Endothelial cell of umbilical vein (primary cell): Measurements from ENCODE around the gene FBXO8. TPM values are rescaled to one million over a fixed set of nuclear protein-coding genes. Genes with fewer than 3 reads are reported as not detected.
"Not testable (repeated sequence)": the region's sequence is repeated elsewhere in the genome, so short reads cannot be mapped to it uniquely, and the experiment has no call there.

ENCODE experiments used
- BruUV-seq: library from RNA; stranded (reverse); fragments of 400-500 nt; replicated peaks from 2 replicates; lab custom pipeline; 2021; lab: Mats Ljungman, UMichigan
- CTCF ChIA-PET: fragments of 300-600, 350-600 bp; sonication (Branson Sonifier 250); formaldehyde crosslinking; loops from one replicate; lab custom pipeline; 2021; ENCODE audit warnings: antibody characterized with exemption, inconsistent platforms; lab: Charles Lee
- POLR2A ChIA-PET: fragments of 300-600, 350-600 bp; sonication (Branson Sonifier 250); formaldehyde crosslinking; loops from one replicate; lab custom pipeline; 2021; ENCODE audit warnings: antibody characterized with exemption, inconsistent platforms; lab: Charles Lee
- DNase-seq: peaks from one replicate; pipeline ENCODE4 v3.0.0-alpha.2; 2011; ENCODE audit warnings: low read depth, low spot score
- FAIRE-seq: peaks from 2 replicates; lab custom pipeline; 2011; peaks lifted over from hg19 to GRCh38; lab: Jason Lieb, UNC
- H2AFZ ChIP-seq: 2 replicates; pipeline ENCODE4 v1.6.0; 2012; ENCODE audit warnings: low read depth, low read length, control low read depth, inconsistent platforms
- H3K27ac ChIP-seq: 2 replicates; pipeline ENCODE4 v1.5.1; 2011; ENCODE audit warnings: low read depth, mild to moderate bottlenecking, control low read depth, low read length, moderate library complexity; ENCODE audit not compliant: insufficient read depth
- H3K27me3 ChIP-seq, 2 experiments: 2 replicates each; pipeline versions ENCODE4 v1.6.0 to v1.6.1; 2011; ENCODE audit warnings: low read length in 2 of 2, mixed read lengths in 1 of 2; ENCODE audit not compliant: control insufficient read depth in 2 of 2, insufficient read depth in 2 of 2
- H3K36me3 ChIP-seq, 2 experiments: 2 replicates in 1 of 2; 3 replicates in 1 of 2; pipeline ENCODE4 v1.5.1; 2011; ENCODE audit warnings: low read length in 2 of 2, mild to moderate bottlenecking in 1 of 2, moderate library complexity in 1 of 2; ENCODE audit not compliant: control insufficient read depth in 2 of 2, insufficient read depth in 2 of 2; ENCODE audit errors: extremely low read depth in 1 of 2
- H3K4me1 ChIP-seq: 3 replicates; pipeline ENCODE4 v1.5.1; 2011; ENCODE audit warnings: mild to moderate bottlenecking, low read length; ENCODE audit not compliant: control insufficient read depth, insufficient read depth; ENCODE audit errors: extremely low read depth
- H3K4me2 ChIP-seq: 2 replicates; pipeline ENCODE4 v1.6.1; 2011; ENCODE audit warnings: low read length, control low read depth, mixed read lengths; ENCODE audit not compliant: insufficient read depth
- H3K4me3 ChIP-seq, 3 experiments: fragments of 200-600 bp in 1 of 3; sonication (generic), shearing (Covaris generic) in 1 of 3; replicated peaks in 1 of 3; 2 replicates each; pipeline ENCODE4 v1.5.1; 2011 to 2016; ENCODE audit warnings: control low read depth in 3 of 3, low read length in 3 of 3, mild to moderate bottlenecking in 2 of 3, inconsistent platforms in 1 of 3, low read depth in 1 of 3, moderate library complexity in 1 of 3; ENCODE audit not compliant: insufficient read depth in 1 of 3
- H3K79me2 ChIP-seq: 2 replicates; pipeline ENCODE4 v1.6.0; 2012; ENCODE audit warnings: low read length, inconsistent platforms; ENCODE audit not compliant: control insufficient read depth, insufficient read depth
- H3K9ac ChIP-seq: replicated peaks from 2 replicates; pipeline ENCODE3; 2011; ENCODE audit warnings: low read length, control low read depth; ENCODE audit not compliant: insufficient read depth; ENCODE audit errors: extremely low read depth
- H3K9me1 ChIP-seq: replicated peaks from 3 replicates; pipeline ENCODE4 v1.6.0; 2011; ENCODE audit warnings: mild to moderate bottlenecking, low read length; ENCODE audit not compliant: control insufficient read depth, insufficient read depth; ENCODE audit errors: extremely low read depth
- H3K9me3 ChIP-seq: replicated peaks from 2 replicates; pipeline ENCODE4 v1.5.1; 2012; ENCODE audit warnings: low read length, inconsistent platforms; ENCODE audit not compliant: control insufficient read depth, insufficient read depth
- H4K20me1 ChIP-seq: replicated peaks from 2 replicates; pipeline ENCODE3; 2011; ENCODE audit warnings: mild to moderate bottlenecking, low read length; ENCODE audit not compliant: control insufficient read depth, insufficient read depth; ENCODE audit errors: extremely low read depth
- EZH2 ChIP-seq: IDR thresholded peaks from 2 replicates; pipeline ENCODE4 v1.6.1; 2012; ENCODE audit warnings: borderline replicate concordance, low read depth, mild to moderate bottlenecking, moderate library complexity, low read length, inconsistent platforms; ENCODE audit not compliant: severe bottlenecking
- FOS ChIP-seq: IDR thresholded peaks from 2 replicates; pipeline ENCODE4 v1.6.1; 2011; ENCODE audit warnings: mild to moderate bottlenecking, low read length, moderate library complexity, borderline replicate concordance; ENCODE audit not compliant: insufficient read depth
- dilution Hi-C: fragments of 300-500 bp; cut with MboI; formaldehyde crosslinking; loops from one replicate; pipeline ENCODE4 v1.15.0; 2019; ENCODE audit warnings: low sequenced_read_pairs; ENCODE audit not compliant: extremely low pct_ligation_motif_present
- intact Hi-C: fragments of 100-400 bp; cut with micrococcal nuclease; formaldehyde crosslinking; loops from one replicate; pipeline ENCODE4 v1.10.0; 2022
- polyA plus RNA-seq, 4 experiments: library from polyadenylated mRNA; depleted of rRNA in 3 of 4; stranded (reverse) in 3 of 4; unstranded in 1 of 4; fragments of >200 nt; gene quantifications; 2 replicates each; pipeline versions ENCODE4 v1.2.1 to v1.2.3, GENCODE V29; 2011 to 2012; ENCODE audit warnings: missing spikeins in 1 of 4
- total RNA-seq: library from RNA; stranded (reverse); gene quantifications from 2 replicates; pipeline ENCODE4 v1.2.3, GENCODE V29; 2021
- TF ChIP-seq, protein P1 (sequence below): IDR thresholded peaks from 2 replicates; pipeline ENCODE4 v1.6.1; 2011; ENCODE audit not compliant: insufficient read depth, insufficient read length
- TF ChIP-seq, protein P2 (sequence below), 2 donors: IDR thresholded peaks; 1 replicate in 1 of 2; 2 replicates in 1 of 2; pipeline ENCODE4 v1.5.1; 2011; ENCODE audit warnings: low read length in 2 of 2, mild to moderate bottlenecking in 2 of 2, moderate library complexity in 2 of 2, control low read depth in 1 of 2, inconsistent platforms in 1 of 2, low read depth in 1 of 2; ENCODE audit not compliant: insufficient read depth in 1 of 2; ENCODE audit errors: extremely low read depth in 1 of 2

Gene FBXO8
- total and polyA plus RNA-seq, 2 donors (not counting 3 experiments of a cell fraction or from before 2014, with no cell fraction given), result 9.9 to 14.5 TPM

DNA sequence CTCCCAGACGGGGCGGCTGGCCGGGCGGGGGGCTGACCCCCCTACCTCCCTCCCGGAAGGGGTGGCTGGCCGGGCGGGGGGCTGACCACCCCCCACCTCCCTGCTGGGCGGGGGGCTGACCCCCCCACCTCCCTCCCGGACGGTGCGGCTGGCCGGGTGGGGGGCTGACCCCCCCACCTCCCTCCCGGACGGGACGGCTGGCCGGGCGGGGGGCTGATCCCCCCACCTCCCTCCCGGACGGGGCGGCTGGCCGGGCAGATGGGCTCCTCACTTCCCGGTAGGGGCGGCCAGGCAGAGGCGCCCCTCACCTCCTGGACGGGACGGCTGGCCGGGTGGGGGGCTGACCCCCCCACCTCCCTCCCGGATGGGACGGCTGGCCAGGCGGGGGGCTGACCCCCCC is 11.2 kb upstream of the FBXO8 start:
- POLR2A ChIA-PET, result not testable (repeated sequence)

DNA sequence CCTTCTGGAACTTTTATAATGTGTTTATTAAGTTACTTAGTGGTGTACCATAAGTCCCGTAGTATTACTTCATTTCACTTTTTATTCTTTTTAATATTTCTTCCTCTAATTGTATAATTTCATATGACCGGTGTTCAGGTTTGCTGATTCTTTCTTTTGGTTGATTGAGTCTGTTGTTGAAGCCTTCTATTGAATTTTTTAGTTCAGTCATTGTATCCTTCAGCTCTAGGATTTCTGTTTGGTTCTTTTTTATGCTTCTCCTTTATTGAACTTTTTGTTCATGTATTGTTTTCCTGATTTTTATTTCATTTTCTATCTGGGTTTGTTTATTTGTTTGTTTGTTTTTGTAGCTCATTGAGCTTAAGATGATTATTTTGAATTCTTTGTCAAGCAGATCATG is 9.0 kb upstream of the FBXO8 start:
- no peaks in the 10 kb centered on the region for H3K27me3 ChIP-seq
- H3K9me1 ChIP-seq, result no peaks in the 10 kb centered on the region
- no peaks in the 10 kb centered on the region for H3K9me3 ChIP-seq
- no peak overlapping the region for H3K27ac ChIP-seq
- H3K4me3 ChIP-seq, result no peak overlapping the region
- H3K36me3 ChIP-seq, result no peaks in the 10 kb centered on the region
- BruUV-seq, result no TSS peak
- no peaks in the 10 kb centered on the region for H3K4me1 ChIP-seq
- ChIA-PET CTCF (no interaction called here), POLR2A (no interaction called here)
- no peaks in the 10 kb centered on the region for H4K20me1 ChIP-seq
- H3K4me2 ChIP-seq, result no peak overlapping the region
- dilution Hi-C loops, result no loop called here
- intact Hi-C loops, result no loop called here
- H3K79me2 ChIP-seq, result peaks cover 15% of the 10 kb centered on the region
- DNase-seq, result no peak
- no peak overlapping the region for H2AFZ ChIP-seq
- FAIRE-seq, result no peak
- TF ChIP-seq EZH2, result no peak
- TF ChIP-seq, protein P1, sequence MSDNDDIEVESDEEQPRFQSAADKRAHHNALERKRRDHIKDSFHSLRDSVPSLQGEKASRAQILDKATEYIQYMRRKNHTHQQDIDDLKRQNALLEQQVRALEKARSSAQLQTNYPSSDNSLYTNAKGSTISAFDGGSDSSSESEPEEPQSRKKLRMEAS, result no peak
- TF ChIP-seq FOS, result no peak
- TF ChIP-seq, protein P2, sequence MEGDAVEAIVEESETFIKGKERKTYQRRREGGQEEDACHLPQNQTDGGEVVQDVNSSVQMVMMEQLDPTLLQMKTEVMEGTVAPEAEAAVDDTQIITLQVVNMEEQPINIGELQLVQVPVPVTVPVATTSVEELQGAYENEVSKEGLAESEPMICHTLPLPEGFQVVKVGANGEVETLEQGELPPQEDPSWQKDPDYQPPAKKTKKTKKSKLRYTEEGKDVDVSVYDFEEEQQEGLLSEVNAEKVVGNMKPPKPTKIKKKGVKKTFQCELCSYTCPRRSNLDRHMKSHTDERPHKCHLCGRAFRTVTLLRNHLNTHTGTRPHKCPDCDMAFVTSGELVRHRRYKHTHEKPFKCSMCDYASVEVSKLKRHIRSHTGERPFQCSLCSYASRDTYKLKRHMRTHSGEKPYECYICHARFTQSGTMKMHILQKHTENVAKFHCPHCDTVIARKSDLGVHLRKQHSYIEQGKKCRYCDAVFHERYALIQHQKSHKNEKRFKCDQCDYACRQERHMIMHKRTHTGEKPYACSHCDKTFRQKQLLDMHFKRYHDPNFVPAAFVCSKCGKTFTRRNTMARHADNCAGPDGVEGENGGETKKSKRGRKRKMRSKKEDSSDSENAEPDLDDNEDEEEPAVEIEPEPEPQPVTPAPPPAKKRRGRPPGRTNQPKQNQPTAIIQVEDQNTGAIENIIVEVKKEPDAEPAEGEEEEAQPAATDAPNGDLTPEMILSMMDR (IDR thresholded peaks at IDR 0.05; ENCODE audit: extremely low read depth in 1 of 2, insufficient read depth in 1 of 2, low read depth in 1 of 2, low read length in 2 of 2), result no peak
- no peak overlapping the region for H3K9ac ChIP-seq

More for the DNA sequence above, 11.2 kb upstream of the FBXO8 start:
- H3K4me2 ChIP-seq, FAIRE-seq, H3K36me3 ChIP-seq, H3K9me1 ChIP-seq, H3K27me3 ChIP-seq, intact Hi-C loops, CTCF ChIA-PET, dilution Hi-C loops, BruUV-seq, H2AFZ ChIP-seq, H4K20me1 ChIP-seq, H3K4me3 ChIP-seq, H3K27ac ChIP-seq, H3K9ac ChIP-seq, H3K9me3 ChIP-seq, DNase-seq, H3K4me1 ChIP-seq: not testable (repeated sequence)
- peaks cover 13% of the 10 kb centered on the region for H3K79me2 ChIP-seq
